HL-60 (cell line): ENCODE results near the gene KIFC1.

Experiments
- DNase-seq, 2 experiments: peaks; one replicate each; pipeline ENCODE4 v3.0.0-alpha.2; 2010 to 2020; ENCODE audit warnings: low read depth in 1 of 2, low spot score in 1 of 2
- H3K27ac ChIP-seq: fragments of 250-450 bp; sonication (Bioruptor Pico); replicated peaks from 2 replicates; pipeline ENCODE4 v1.5.1; 2020; ENCODE audit warnings: mild to moderate bottlenecking, moderate library complexity
- H3K27me3 ChIP-seq: fragments of 250-450 bp; sonication (Bioruptor Pico); 2 replicates; pipeline ENCODE4 v1.5.1; 2021; ENCODE audit warnings: mild to moderate bottlenecking, moderate library complexity; ENCODE audit not compliant: insufficient read depth, poor library complexity, severe bottlenecking
- H3K4me3 ChIP-seq: replicated peaks from 2 replicates; pipeline ENCODE4 v1.5.1; 2011; ENCODE audit warnings: mild to moderate bottlenecking, control low read depth, low read length; ENCODE audit not compliant: insufficient read depth
- CTCF ChIP-seq: IDR thresholded peaks from one replicate; pipeline ENCODE4 v1.5.1; 2011; ENCODE audit warnings: low read length, control low read depth, inconsistent platforms; ENCODE audit not compliant: insufficient read depth
- GABPA ChIP-seq: IDR thresholded peaks from 2 replicates; pipeline ENCODE4 v1.6.1; 2012; ENCODE audit warnings: low read depth
- POLR2AphosphoS5 ChIP-seq: IDR thresholded peaks from 2 replicates; pipeline ENCODE4 v1.6.1; 2012; ENCODE audit warnings: low read depth
- REST ChIP-seq: IDR thresholded peaks from 2 replicates; pipeline ENCODE4 v1.6.1; 2012; ENCODE audit warnings: low read depth; ENCODE audit not compliant: insufficient replicate concordance
- SPI1 ChIP-seq: IDR thresholded peaks from 2 replicates; pipeline ENCODE4 v1.6.1; 2012; ENCODE audit warnings: low read depth, mild to moderate bottlenecking, borderline replicate concordance

The KIFC1 gene

GRCh38 chr6:33426590-33427511 lies 35.2 kb downstream of the KIFC1 start:
- no peak overlapping the region; the same call in 1 of the 2 replicates for H3K27ac ChIP-seq
- no peak for DNase-seq
- TF ChIP-seq GABPA (no peak), CTCF (no peak), POLR2AphosphoS5 (no peak), REST (no peak), SPI1 (no peak)
- peak overlapping the region; percentile 58 for H3K4me3 ChIP-seq
- H3K27me3 ChIP-seq = no peaks in the 10 kb centered on the region

- no peak for TF ChIP-seq POLR2AphosphoS5
- no peak for TF ChIP-seq GABPA
- no peak for TF ChIP-seq REST
- no peak for TF ChIP-seq CTCF
- no peak for TF ChIP-seq SPI1
- no peaks in the 10 kb centered on the region for H3K27me3 ChIP-seq
- DNase-seq = peak in 1 of 2 experiments; percentile 27
- H3K27ac ChIP-seq = no peak overlapping the region; the same call in 1 of the 2 replicates
- H3K4me3 ChIP-seq = peak overlapping the region; percentile 44
These were observed 36.1 kb downstream of the KIFC1 start for GRCh38 chr6:33427585-33428223.

GRCh38 chr6:33428224-33428965 lies 36.8 kb downstream of the KIFC1 start:
- peak; percentile 2 for TF ChIP-seq CTCF
- peak; percentile 69; the same call in 1 of the 2 replicates for TF ChIP-seq POLR2AphosphoS5
- TF ChIP-seq REST = no peak
- Histone ChIP-seq H3K27ac (peak overlapping the region; percentile 46), H3K4me3 (peak overlapping the region; percentile 35), H3K27me3 (no peaks in the 10 kb centered on the region)
- peak; percentile 70 for DNase-seq
